Keratinocyte (primary cell): ENCODE measurements around the gene REG3A.

Experiments used
- CTCF ChIP-seq, 3 experiments: IDR thresholded peaks in 1 of 3; conservative IDR thresholded peaks in 1 of 3; optimal IDR thresholded peaks in 1 of 3; 2 replicates in 2 of 3; 3 replicates in 1 of 3; pipeline versions ENCODE3 to v1.5.1; 2011; ENCODE audit warnings: low read length in 3 of 3, mild to moderate bottlenecking in 3 of 3, moderate library complexity in 2 of 3, control low read depth in 1 of 3, inconsistent platforms in 1 of 3; ENCODE audit not compliant: insufficient read depth in 2 of 3; ENCODE audit errors: extremely low read depth in 1 of 3
- EZH2 ChIP-seq: IDR thresholded peaks from one replicate; pipeline ENCODE4 v1.6.1; 2012; ENCODE audit warnings: inconsistent platforms, mild to moderate bottlenecking, low read length, moderate library complexity

- TF ChIP-seq EZH2 = no peak
- no peak for TF ChIP-seq CTCF (optimal IDR thresholded peaks at IDR 0.05 in 1 of 3, IDR thresholded peaks at IDR 0.05 in 1 of 3, conservative IDR thresholded peaks at IDR 0.05 in 1 of 3; ENCODE audit: extremely low read depth in 1 of 3, insufficient read depth in 2 of 3, low read length in 3 of 3)
Measured at GRCh38 chr2:79159030-79159429, 523 bp downstream of the REG3A start.
